ENCODE measurements around the gene VNN1. TPM values are rescaled to one million over a fixed set of nuclear protein-coding genes. Genes with fewer than 3 reads are reported as not detected.

Gene VNN1
- total RNA-seq, 2 donors from 2014 or later, result 0.19 to 1.1 TPM

DNA sequence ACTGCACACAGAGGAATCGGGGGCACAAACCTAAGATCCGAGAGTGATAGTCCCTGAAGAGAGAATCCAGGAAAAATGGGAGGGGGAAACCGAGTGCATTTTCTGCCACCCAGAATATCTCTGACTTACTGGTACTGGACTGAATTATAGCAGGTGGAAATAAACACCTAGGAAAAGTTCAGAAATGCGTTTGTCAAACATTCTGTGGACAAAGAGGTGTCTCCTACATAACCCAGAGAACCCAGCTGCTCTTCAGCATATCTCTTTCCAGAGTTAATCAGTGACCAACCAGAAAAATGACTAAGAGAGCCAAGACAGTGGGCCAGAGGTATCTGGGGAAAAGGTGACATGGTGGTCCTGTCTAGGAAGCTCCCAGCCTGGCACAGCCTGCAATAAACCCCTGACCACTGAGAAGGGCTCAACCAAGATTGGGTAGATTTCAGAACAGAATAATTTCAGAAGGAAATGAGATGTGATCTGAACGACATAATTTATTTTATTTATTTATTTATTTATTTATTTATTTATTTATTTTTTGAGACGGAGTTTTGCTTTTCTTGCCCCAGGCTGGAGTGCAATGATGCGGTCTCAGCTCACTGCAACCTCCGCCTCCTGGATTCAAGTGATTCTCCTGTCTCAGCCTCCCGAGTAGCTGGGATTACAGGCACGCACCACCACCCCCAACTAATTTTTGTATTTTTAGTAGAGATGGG is 6.0 kb upstream of the VNN1 start:
- no peak for TF ChIP-seq CTCF (IDR thresholded peaks at IDR 0.05)
- no peaks in the 10 kb centered on the region for H3K9me3 ChIP-seq
- H3K36me3 ChIP-seq, result no peaks in the 10 kb centered on the region
- H3K27ac ChIP-seq, result no peak overlapping the region
- DNase-seq (ENCODE audit: low spot score), result no peak
- no peaks in the 10 kb centered on the region for H3K4me1 ChIP-seq
- H3K4me3 ChIP-seq, result no peak overlapping the region
- H3K27me3 ChIP-seq, result no peaks in the 10 kb centered on the region

GRCh38 chr6:132715881-132716637 is 2.2 kb upstream of the VNN1 start:
- Histone ChIP-seq H3K36me3 (no peaks in the 10 kb centered on the region), H3K4me3 (no peak overlapping the region), H3K4me1 (no peaks in the 10 kb centered on the region), H3K9me3 (no peaks in the 10 kb centered on the region), H3K27ac (no peak overlapping the region), H3K27me3 (no peaks in the 10 kb centered on the region)
- no peak for DNase-seq (ENCODE audit: low spot score)
- no peak for TF ChIP-seq CTCF (IDR thresholded peaks at IDR 0.05)

- peak in 1 of 2 donors; percentile 42 for TF ChIP-seq CTCF (IDR thresholded peaks at IDR 0.05)
- DNase-seq (ENCODE audit: low spot score), result no peak
- Histone ChIP-seq H3K27me3 (no peaks in the 10 kb centered on the region), H3K36me3 (no peaks in the 10 kb centered on the region), H3K4me3 (no peak overlapping the region), H3K4me1 (no peaks in the 10 kb centered on the region), H3K9me3 (no peaks in the 10 kb centered on the region), H3K27ac (no peak overlapping the region)
Observed at GRCh38 chr6:132715204-132715603, 1.3 kb upstream of the VNN1 start.

DNA sequence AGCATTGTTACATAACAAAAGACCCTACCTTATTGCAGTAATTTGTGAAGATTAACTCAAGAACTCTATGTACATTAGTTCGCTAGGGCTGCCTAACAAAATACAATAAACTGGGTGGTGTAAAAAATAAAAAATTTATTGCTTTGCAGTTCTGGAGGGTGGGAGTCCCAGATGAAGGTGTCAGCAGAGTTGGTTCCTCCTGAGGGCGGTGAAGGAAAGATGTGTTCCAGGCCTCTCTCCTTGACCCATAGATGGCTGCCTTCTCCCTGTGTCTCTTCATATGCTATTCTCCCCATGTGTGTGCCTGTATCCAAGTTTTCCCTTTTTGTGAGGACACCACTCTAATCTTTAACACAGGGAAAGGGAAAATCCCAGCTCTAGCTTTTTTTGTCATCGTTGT is 305 bp upstream of the VNN1 start:
- H3K9me3 ChIP-seq, result no peaks in the 10 kb centered on the region
- H3K27me3 ChIP-seq, result no peaks in the 10 kb centered on the region

DNA sequence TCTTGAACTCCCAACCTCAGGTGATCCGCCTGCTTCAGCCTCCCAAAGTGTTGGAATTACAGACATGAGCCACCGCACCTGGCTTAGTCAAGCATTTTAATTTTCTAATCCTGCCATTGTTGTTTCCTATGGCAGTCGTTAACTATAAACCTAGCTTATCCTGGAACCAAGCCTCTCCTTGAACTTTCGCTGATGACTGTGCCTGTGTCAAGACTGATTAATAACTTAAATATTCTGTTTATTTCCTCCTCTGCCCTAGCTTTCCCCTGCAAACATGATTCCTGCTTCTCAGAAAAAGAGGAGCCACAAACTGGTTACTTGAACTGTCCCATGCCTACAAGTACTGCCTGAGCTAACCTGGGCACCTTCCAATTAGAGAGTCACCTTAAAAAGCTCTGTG is 1.5 kb downstream of the VNN1 start:
- Histone ChIP-seq H3K4me1 (no peaks in the 10 kb centered on the region), H3K4me3 (no peak overlapping the region), H3K36me3 (no peaks in the 10 kb centered on the region), H3K9me3 (no peaks in the 10 kb centered on the region), H3K27me3 (no peaks in the 10 kb centered on the region), H3K27ac (no peak overlapping the region)
- DNase-seq (ENCODE audit: low spot score), result no peak
- no peak for TF ChIP-seq CTCF (IDR thresholded peaks at IDR 0.05)

More for the DNA sequence above, 305 bp upstream of the VNN1 start:
- Histone ChIP-seq H3K4me1 (no peaks in the 10 kb centered on the region), H3K27ac (no peak overlapping the region), H3K4me3 (no peak overlapping the region), H3K36me3 (no peaks in the 10 kb centered on the region)
- TF ChIP-seq CTCF (IDR thresholded peaks at IDR 0.05), result no peak
- no peak for DNase-seq (ENCODE audit: low spot score)
